HEK293 (cell line): ENCODE measurements around the gene KLHL18.
A peak's percentile ranks its signal among the peaks of the same experiment; 100 is the strongest.

Experiments
- ATF2 ChIP-seq: fragments of 450-650 bp; formaldehyde crosslinking; IDR thresholded peaks from 2 replicates; pipeline ENCODE4 v1.5.1; 2016; ENCODE audit warnings: missing biosample characterization, missing genetic modification characterization, low read depth
- BCL6B ChIP-seq: fragments of 450-650 bp; formaldehyde crosslinking; IDR thresholded peaks from 2 replicates; pipeline ENCODE4 v1.5.1; 2017; ENCODE audit warnings: missing biosample characterization, missing genetic modification characterization
- HIC1 ChIP-seq: fragments of 450-650 bp; formaldehyde crosslinking; IDR thresholded peaks from 2 replicates; pipeline ENCODE4 v1.5.1; 2016; ENCODE audit warnings: missing biosample characterization, missing genetic modification characterization
- MZF1 ChIP-seq: fragments of 450-650 bp; formaldehyde crosslinking; IDR thresholded peaks from 2 replicates; pipeline ENCODE4 v1.5.1; 2017; ENCODE audit warnings: missing biosample characterization, missing genetic modification characterization, borderline replicate concordance
- SETDB1 ChIP-seq: IDR thresholded peaks from one replicate; pipeline ENCODE4 v1.6.1; 2017; ENCODE audit warnings: mild to moderate bottlenecking, low read length, moderate library complexity, mixed read lengths; ENCODE audit not compliant: insufficient read length
- SP7 ChIP-seq: fragments of 450-650 bp; formaldehyde crosslinking; IDR thresholded peaks from 2 replicates; pipeline ENCODE4 v1.5.1; 2016; ENCODE audit warnings: missing biosample characterization, missing genetic modification characterization
- ZBTB44 ChIP-seq: fragments of 450-650 bp; IDR thresholded peaks from 2 replicates; pipeline ENCODE4 v1.5.1; 2018; ENCODE audit warnings: missing biosample characterization, mild to moderate bottlenecking, missing genetic modification characterization
- ZNF148 ChIP-seq: fragments of 450-650 bp; formaldehyde crosslinking; IDR thresholded peaks from 2 replicates; pipeline ENCODE4 v1.5.0; 2017; ENCODE audit warnings: missing biosample characterization, missing genetic modification characterization, borderline replicate concordance
- ZNF214 ChIP-seq: fragments of 450-650 bp; formaldehyde crosslinking; IDR thresholded peaks from 2 replicates; pipeline ENCODE4 v1.5.1; 2017; ENCODE audit warnings: missing biosample characterization, mild to moderate bottlenecking, missing genetic modification characterization, borderline replicate concordance
- ZNF324 ChIP-seq: fragments of 450-650 bp; formaldehyde crosslinking; IDR thresholded peaks from 2 replicates; pipeline ENCODE4 v1.5.1; 2016; ENCODE audit warnings: missing biosample characterization, missing genetic modification characterization
- ZNF341 ChIP-seq: fragments of 450-650 bp; formaldehyde crosslinking; IDR thresholded peaks from 2 replicates; pipeline ENCODE4; 2016; ENCODE audit warnings: low read depth, missing biosample characterization, missing genetic modification characterization
- ZNF488 ChIP-seq: fragments of 450-650 bp; formaldehyde crosslinking; IDR thresholded peaks from 2 replicates; pipeline ENCODE4 v1.5.1; 2016; ENCODE audit warnings: missing biosample characterization, missing genetic modification characterization
- ZNF518A ChIP-seq: fragments of 450-650 bp; formaldehyde crosslinking; conservative IDR thresholded peaks from 2 replicates; pipeline ENCODE4 v1.5.1; 2016; ENCODE audit warnings: low read depth, missing biosample characterization, missing genetic modification characterization
- ZNF548 ChIP-seq: fragments of 450-650 bp; formaldehyde crosslinking; IDR thresholded peaks from 2 replicates; pipeline ENCODE4 v1.5.1; 2016; ENCODE audit warnings: missing biosample characterization, missing genetic modification characterization
- ZNF555 ChIP-seq: fragments of 450-650 bp; formaldehyde crosslinking; conservative IDR thresholded peaks from 2 replicates; pipeline ENCODE4 v1.5.1; 2017; ENCODE audit warnings: missing biosample characterization, mild to moderate bottlenecking, missing genetic modification characterization, inconsistent platforms
- ZNF626 ChIP-seq: fragments of 450-650 bp; sonication (Bioruptor Pico); formaldehyde crosslinking; IDR thresholded peaks from 2 replicates; pipeline ENCODE4 v1.5.1; 2018; ENCODE audit warnings: missing biosample characterization, missing genetic modification characterization, inconsistent platforms
- ZNF639 ChIP-seq: fragments of 450-650 bp; formaldehyde crosslinking; IDR thresholded peaks from 2 replicates; pipeline ENCODE4 v1.5.1; 2016; ENCODE audit warnings: missing biosample characterization, missing genetic modification characterization
- ZNF660 ChIP-seq: fragments of 450-650 bp; IDR thresholded peaks from 2 replicates; pipeline ENCODE4 v1.5.1; 2018; ENCODE audit warnings: missing biosample characterization, mild to moderate bottlenecking, missing genetic modification characterization
- ZNF670 ChIP-seq: fragments of 450-650 bp; formaldehyde crosslinking; IDR thresholded peaks from 2 replicates; pipeline ENCODE4 v1.5.1; 2016; ENCODE audit warnings: missing biosample characterization, missing genetic modification characterization, low read depth
- ZNF701 ChIP-seq: fragments of 450-650 bp; formaldehyde crosslinking; IDR thresholded peaks from 2 replicates; pipeline ENCODE4 v1.5.1; 2016; ENCODE audit warnings: missing biosample characterization, missing genetic modification characterization
- ZSCAN30 ChIP-seq: fragments of 450-650 bp; IDR thresholded peaks from 2 replicates; pipeline ENCODE4 v1.5.1; 2018; ENCODE audit warnings: missing biosample characterization, mild to moderate bottlenecking, missing genetic modification characterization, moderate library complexity

Gene KLHL18

GRCh38 chr3:47282424-47283192, at the start of gene KLHL18, which contains the start of gene KIF9 (continued):
- TF ChIP-seq ZNF341 (0 out of 2 replicates have a peak, but pooled peaks have one; percentile 36), ZNF660 (tag by site-specific recombination) (peak; percentile 33; the same call in 1 of the 2 replicates), ATF2 (tag by site-specific recombination) (peak; percentile 77), ZNF214 (no peak), ZNF555 (no peak), SP7 (tag by site-specific recombination) (peak; percentile 84), ZNF324 (peak; percentile 80), SETDB1 (no peak), ZNF518A (tag by site-specific recombination) (peak; percentile 94), ZNF626 (tag by site-specific recombination) (no peak), ZNF488 (tag by site-specific recombination) (no peak), ZSCAN30 (tag by site-specific recombination) (peak; percentile 48), MZF1 (tag by site-specific recombination) (no peak), ZBTB44 (tag by site-specific recombination) (0 out of 2 replicates have a peak, but pooled peaks have one; percentile 23), ZNF670 (tag by site-specific recombination) (no peak), HIC1 (tag by site-specific recombination) (no peak), ZNF639 (tag by site-specific recombination) (peak; percentile 81; the same call in 1 of the 2 replicates), ZNF701 (tag by site-specific recombination) (no peak), BCL6B (no peak), ZNF548 (tag by site-specific recombination) (no peak), ZNF148 (tag by site-specific recombination) (no peak)
